ENCODE measurements around the gene OMD. TPM values are rescaled to one million over a fixed set of nuclear protein-coding genes. Genes with fewer than 3 reads are reported as not detected.

The OMD gene
- total RNA-seq, 1 experiment from 2014 or later, result 0.14 TPM

- Mint-ChIP-seq H3K27me3 (ENCODE audit: unreplicated experiment) (no peaks in the 10 kb centered on the region), H3K4me1 (ENCODE audit: low read depth, unreplicated experiment) (no peaks in the 10 kb centered on the region), H3K27ac (ENCODE audit: unreplicated experiment) (no peak overlapping the region), H3K36me3 (ENCODE audit: insufficient read depth, unreplicated experiment) (no peaks in the 10 kb centered on the region), H3K4me3 (ENCODE audit: low read depth, unreplicated experiment) (no peak overlapping the region), H3K9me3 (ENCODE audit: low read depth, unreplicated experiment) (no peaks in the 10 kb centered on the region)
- intact Hi-C loops (cut with micrococcal nuclease; ENCODE audit: unreplicated experiment), result no loop called here
- TF ChIP-seq, protein P1, sequence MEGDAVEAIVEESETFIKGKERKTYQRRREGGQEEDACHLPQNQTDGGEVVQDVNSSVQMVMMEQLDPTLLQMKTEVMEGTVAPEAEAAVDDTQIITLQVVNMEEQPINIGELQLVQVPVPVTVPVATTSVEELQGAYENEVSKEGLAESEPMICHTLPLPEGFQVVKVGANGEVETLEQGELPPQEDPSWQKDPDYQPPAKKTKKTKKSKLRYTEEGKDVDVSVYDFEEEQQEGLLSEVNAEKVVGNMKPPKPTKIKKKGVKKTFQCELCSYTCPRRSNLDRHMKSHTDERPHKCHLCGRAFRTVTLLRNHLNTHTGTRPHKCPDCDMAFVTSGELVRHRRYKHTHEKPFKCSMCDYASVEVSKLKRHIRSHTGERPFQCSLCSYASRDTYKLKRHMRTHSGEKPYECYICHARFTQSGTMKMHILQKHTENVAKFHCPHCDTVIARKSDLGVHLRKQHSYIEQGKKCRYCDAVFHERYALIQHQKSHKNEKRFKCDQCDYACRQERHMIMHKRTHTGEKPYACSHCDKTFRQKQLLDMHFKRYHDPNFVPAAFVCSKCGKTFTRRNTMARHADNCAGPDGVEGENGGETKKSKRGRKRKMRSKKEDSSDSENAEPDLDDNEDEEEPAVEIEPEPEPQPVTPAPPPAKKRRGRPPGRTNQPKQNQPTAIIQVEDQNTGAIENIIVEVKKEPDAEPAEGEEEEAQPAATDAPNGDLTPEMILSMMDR (IDR thresholded peaks at IDR 0.05; ENCODE audit: unreplicated experiment), result no peak
- DNase-seq, result no peak
- CTCF ChIA-PET, result no interaction called here
- BruUV-seq (replicated peaks), result no TSS peak
Observed at GRCh38 chr9:92373167-92373566, 51.1 kb downstream of the OMD start.

DNA sequence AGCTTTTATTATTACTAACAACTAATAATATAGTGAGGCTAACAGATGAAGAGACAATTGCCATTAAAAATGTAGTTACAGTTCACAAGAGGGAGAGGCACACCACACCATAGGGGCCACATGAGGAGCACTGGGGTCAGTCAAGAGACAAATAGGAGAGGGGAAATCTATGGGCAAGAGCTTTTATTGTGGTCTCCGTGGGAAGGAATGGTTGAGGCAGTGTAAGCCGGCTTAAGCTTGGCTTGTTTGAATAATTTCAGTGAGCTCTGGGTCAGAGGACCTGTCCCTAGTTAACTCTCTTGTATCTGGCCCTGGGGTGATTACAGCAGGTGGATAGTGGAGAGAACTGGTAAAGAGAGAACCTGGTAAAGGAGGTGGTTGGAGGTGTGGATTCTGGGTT, 55.2 kb downstream of the OMD start:
- no peak overlapping the region for H3K27ac Mint-ChIP-seq (ENCODE audit: unreplicated experiment)
- no peaks in the 10 kb centered on the region for H3K36me3 Mint-ChIP-seq (ENCODE audit: insufficient read depth, unreplicated experiment)
- H3K9me3 Mint-ChIP-seq (ENCODE audit: low read depth, unreplicated experiment), result no peaks in the 10 kb centered on the region
- no TSS peak for BruUV-seq (replicated peaks)
- H3K27me3 Mint-ChIP-seq (ENCODE audit: unreplicated experiment), result no peaks in the 10 kb centered on the region
- CTCF ChIA-PET, result no interaction called here
- H3K4me3 Mint-ChIP-seq (ENCODE audit: low read depth, unreplicated experiment), result no peak overlapping the region
- no peaks in the 10 kb centered on the region for H3K4me1 Mint-ChIP-seq (ENCODE audit: low read depth, unreplicated experiment)
- intact Hi-C loops (cut with micrococcal nuclease; ENCODE audit: unreplicated experiment), result no loop called here
- TF ChIP-seq, protein P1 (IDR thresholded peaks at IDR 0.05; ENCODE audit: unreplicated experiment), result no peak
- no peak for DNase-seq

Other genes with a start within 250 kb of the OMD start
- 130 TPM in 2 replicates for gene IARS1, start 130.8 kb downstream of the OMD start, total RNA-seq (2022)
- gene NOL8, start 99.1 kb downstream of the OMD start, total RNA-seq (2022), result 37.1 and 42.9 TPM in 2 replicates
- 5.3 and 7.2 TPM in 2 replicates for gene CENPP, start 98.5 kb downstream of the OMD start, total RNA-seq (2022)
- gene OGN, start 19.9 kb downstream of the OMD start, total RNA-seq (2022), result not detected in 2 replicates
- gene ASPN, start 58.0 kb upstream of the OMD start, total RNA-seq (2022), result not detected in 2 replicates
- gene ECM2, start 111.5 kb upstream of the OMD start, total RNA-seq (2022), result not detected in 2 replicates
- 8.9 and 9.5 TPM in 2 replicates for gene IPPK, start 245.7 kb upstream of the OMD start, total RNA-seq (2022)

All from Calu3 (cell line).